Neural crest cell (in vitro differentiated cells): Measurements from ENCODE around the gene MACIR. TPM values are rescaled to one million over a fixed set of nuclear protein-coding genes. Genes with fewer than 3 reads are reported as not detected.
A peak's percentile ranks its signal among the peaks of the same experiment; 100 is the strongest.

Source experiments
- DNase-seq: peaks from one replicate; pipeline ENCODE4 v3.0.0; 2021; ENCODE audit warnings: low read depth, mixed read lengths, low spot score
- H3K27ac Mint-ChIP-seq: one replicate; pipeline ENCODE4 v1.8.0; 2021; ENCODE audit warnings: mild to moderate bottlenecking, mixed read lengths; ENCODE audit not compliant: unreplicated experiment
- H3K27me3 Mint-ChIP-seq: 2 replicates; pipeline ENCODE4 v1.8.0; 2021; ENCODE audit warnings: low read depth, mild to moderate bottlenecking, mixed read lengths
- H3K36me3 Mint-ChIP-seq: 2 replicates; pipeline ENCODE4 v1.8.0; 2021; ENCODE audit warnings: low read depth, mild to moderate bottlenecking, mixed read lengths
- H3K4me1 Mint-ChIP-seq: 2 replicates; pipeline ENCODE4 v1.8.0; 2021; ENCODE audit warnings: mixed read lengths
- H3K4me3 Mint-ChIP-seq: one replicate; pipeline ENCODE4 v1.8.0; 2021; ENCODE audit warnings: mild to moderate bottlenecking, mixed read lengths
- H3K9me3 Mint-ChIP-seq: 2 replicates; pipeline ENCODE4 v1.8.0; 2021; ENCODE audit warnings: mixed read lengths
- CTCF ChIP-seq: fragments of 200-600 bp; sonication (generic); conservative IDR thresholded peaks from 2 replicates; pipeline ENCODE4 v1.5.0; 2021; ENCODE audit warnings: antibody characterized with exemption, mild to moderate bottlenecking
- total RNA-seq: library from RNA; stranded (reverse); gene quantifications from 2 replicates; pipeline ENCODE4 v1.2.1, GENCODE V29; 2021

The MACIR gene
- total RNA-seq, 1 donor from 2014 or later = 25.7 TPM

DNA sequence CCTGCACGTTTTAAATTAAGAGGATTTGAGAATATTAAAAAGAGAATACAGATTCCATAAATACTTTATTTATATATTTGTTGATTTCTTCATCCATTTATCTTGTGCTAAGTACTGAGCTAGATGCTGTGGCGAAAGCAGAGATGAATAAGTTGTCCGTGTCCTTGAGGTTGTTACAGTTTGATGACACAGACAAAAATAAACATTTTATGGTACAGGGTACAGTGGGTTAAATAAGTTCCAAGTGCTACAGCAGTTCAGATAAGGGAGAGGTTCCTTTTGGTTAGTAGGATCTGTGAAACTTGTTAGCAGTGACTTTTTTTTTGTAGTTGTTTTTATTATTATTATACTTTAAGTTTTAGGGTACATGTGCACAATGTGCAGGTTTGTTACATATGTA is 50.2 kb downstream of the MACIR start:
- Mint-ChIP-seq H3K27ac (no peak overlapping the region), H3K9me3 (peaks cover 5% of the 10 kb centered on the region), H3K4me3 (no peak overlapping the region), H3K27me3 (no peaks in the 10 kb centered on the region), H3K4me1 (no peaks in the 10 kb centered on the region), H3K36me3 (no peaks in the 10 kb centered on the region)
- no peak for DNase-seq
- TF ChIP-seq CTCF = no peak

DNA sequence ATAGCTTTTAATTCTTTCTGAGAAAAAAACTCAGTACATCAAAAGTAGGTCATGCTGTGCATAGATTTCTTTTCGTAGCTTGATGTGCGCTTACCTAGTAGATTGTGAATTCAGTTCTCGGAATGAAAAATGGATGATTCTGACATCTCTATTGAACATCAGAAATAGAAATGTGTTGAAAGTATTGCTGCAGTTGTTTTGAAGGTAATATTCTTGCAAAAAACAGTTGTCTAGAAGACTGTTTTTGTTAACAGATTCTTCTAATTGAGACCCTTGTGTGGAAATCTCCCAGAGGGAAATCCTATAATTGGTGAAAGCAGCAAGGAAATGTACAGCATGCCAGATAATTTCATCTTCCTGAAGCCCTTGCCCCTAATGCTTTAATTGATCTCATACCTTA is 54.5 kb downstream of the MACIR start:
- H3K4me1 Mint-ChIP-seq = no peaks in the 10 kb centered on the region
- TF ChIP-seq CTCF = no peak
- H3K36me3 Mint-ChIP-seq = no peaks in the 10 kb centered on the region

GRCh38 chr5:103315455-103315854 is 56.9 kb downstream of the MACIR start:
- H3K4me1 Mint-ChIP-seq = no peaks in the 10 kb centered on the region
- DNase-seq = no peak
- no peak for TF ChIP-seq CTCF

More for the DNA sequence above, 54.5 kb downstream of the MACIR start:
- H3K4me3 Mint-ChIP-seq = no peak overlapping the region
- H3K27ac Mint-ChIP-seq = no peak overlapping the region
- DNase-seq = no peak
- no peaks in the 10 kb centered on the region for H3K9me3 Mint-ChIP-seq
- no peaks in the 10 kb centered on the region for H3K27me3 Mint-ChIP-seq

DNA sequence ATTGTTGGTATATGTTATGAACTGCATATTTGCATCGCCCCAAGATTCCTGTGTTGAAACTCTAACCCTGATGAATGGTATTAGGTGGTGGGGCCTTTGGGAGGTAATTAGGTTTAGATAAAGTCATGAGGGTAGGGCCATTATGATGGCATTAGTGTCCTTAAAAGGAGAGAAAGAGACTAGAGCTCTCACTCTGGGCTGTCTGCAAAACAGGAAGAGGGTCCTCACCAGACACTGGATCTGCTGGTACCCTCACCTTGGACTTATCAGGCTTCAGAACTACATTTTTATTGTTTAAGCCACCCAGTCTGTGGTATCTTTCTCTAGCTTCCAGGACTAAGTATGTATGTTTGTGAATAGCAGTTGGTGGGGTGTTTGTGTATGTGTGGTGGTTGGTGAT is 68.9 kb downstream of the MACIR start:
- Mint-ChIP-seq H3K4me3 (no peak overlapping the region), H3K36me3 (no peaks in the 10 kb centered on the region), H3K9me3 (peaks cover 3% of the 10 kb centered on the region), H3K4me1 (no peaks in the 10 kb centered on the region), H3K27ac (peak overlapping the region; percentile 57), H3K27me3 (no peaks in the 10 kb centered on the region)
- TF ChIP-seq CTCF = no peak
- DNase-seq = no peak

More at GRCh38 chr5:103315455-103315854, 56.9 kb downstream of the MACIR start:
- H3K9me3 Mint-ChIP-seq = peaks cover 5% of the 10 kb centered on the region
- H3K27me3 Mint-ChIP-seq = no peaks in the 10 kb centered on the region
- H3K4me3 Mint-ChIP-seq = no peak overlapping the region
- no peak overlapping the region for H3K27ac Mint-ChIP-seq
- peaks cover 3% of the 10 kb centered on the region for H3K36me3 Mint-ChIP-seq

DNA sequence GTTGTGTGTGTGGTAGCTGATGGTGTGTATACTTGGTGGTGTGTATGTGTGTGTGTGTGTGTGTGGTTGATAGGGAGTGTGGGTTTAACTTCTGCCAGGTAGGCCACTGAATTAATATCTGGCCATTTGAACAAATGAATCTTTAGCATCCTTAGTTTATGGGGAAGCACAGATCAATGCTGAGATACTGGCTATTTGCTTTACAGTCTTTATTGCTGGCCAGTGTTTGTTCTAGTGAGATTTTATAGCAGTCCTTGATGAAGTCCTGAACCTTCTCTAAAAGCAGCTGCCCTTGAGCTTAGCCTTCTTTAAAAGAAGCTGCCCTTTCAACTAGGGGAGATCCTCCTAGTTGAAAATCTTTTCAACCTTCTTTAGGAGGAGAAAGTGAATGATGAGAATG is 69.3 kb downstream of the MACIR start:
- TF ChIP-seq CTCF = no peak
- H3K27me3 Mint-ChIP-seq = no peaks in the 10 kb centered on the region
- H3K36me3 Mint-ChIP-seq = no peaks in the 10 kb centered on the region
- no peak for DNase-seq
- H3K27ac Mint-ChIP-seq = peak overlapping the region; percentile 57
- no peaks in the 10 kb centered on the region for H3K4me1 Mint-ChIP-seq
- peaks cover 3% of the 10 kb centered on the region for H3K9me3 Mint-ChIP-seq
- H3K4me3 Mint-ChIP-seq = no peak overlapping the region

Other genes starting within 250 kb of the MACIR start
- gene GIN1, start 138.6 kb upstream of the MACIR start, total RNA-seq = 8.0 and 9.8 TPM in 2 replicates
- gene PPIP5K2, start 138.5 kb upstream of the MACIR start, total RNA-seq = 71.8 and 72.9 TPM in 2 replicates